Measurements from ENCODE around the gene POLN.
A peak's percentile ranks its signal among the peaks of the same experiment; 100 is the strongest.

Gene POLN

DNA sequence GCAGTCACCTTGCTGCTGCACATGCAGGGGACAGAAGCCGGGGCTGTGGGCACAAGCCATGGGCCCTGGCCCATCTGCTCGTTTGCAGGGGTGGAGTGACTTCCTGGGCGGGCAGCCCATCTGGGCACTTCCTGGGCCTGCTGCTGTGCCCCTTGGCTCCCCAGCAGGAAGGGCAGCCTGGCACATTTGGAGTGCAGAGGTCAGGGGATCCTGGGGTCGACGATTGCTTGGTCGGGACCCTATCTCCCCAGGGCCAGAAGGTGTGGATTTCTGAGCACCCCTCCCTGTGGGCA is 30.9 kb upstream of the POLN start:
- Histone ChIP-seq H3K9me2 (replicated peaks; ENCODE audit: low read depth, low read length) (no peaks in the 10 kb centered on the region), H3K9ac (ENCODE audit: low read depth, low read length, poor library complexity, severe bottlenecking) (peak overlapping the region; percentile 37), H3K79me2 (ENCODE audit: insufficient read depth, low read length) (no peaks in the 10 kb centered on the region), H3K4me2 (ENCODE audit: low read depth, low read length, poor library complexity, severe bottlenecking) (peak overlapping the region; percentile 48), H3K27me3 (ENCODE audit: insufficient read depth, low read length, poor library complexity, severe bottlenecking) (no peaks in the 10 kb centered on the region), H3K36me3 (ENCODE audit: insufficient read depth, low read length) (no peaks in the 10 kb centered on the region), H3K4me3 (ENCODE audit: low read length, poor library complexity, severe bottlenecking) (no peak overlapping the region), H4K20me1 (ENCODE audit: insufficient read depth, low read length, poor library complexity, severe bottlenecking) (no peaks in the 10 kb centered on the region), H3F3A (ENCODE audit: low read depth) (no peaks in the 10 kb centered on the region), H3K9me3 (ENCODE audit: insufficient read depth, low read depth, low read length) (no peaks in the 10 kb centered on the region), H2AFZ (ENCODE audit: low read length) (no peak overlapping the region; the same call in 1 of the 2 replicates), H3K4me1 (ENCODE audit: insufficient read depth, low read length, poor library complexity, severe bottlenecking) (peaks cover 16% of the 10 kb centered on the region)
- no peak for TF ChIP-seq CTCF (conservative IDR thresholded peaks at IDR 0.05; ENCODE audit: low read length)
- TF ChIP-seq EZH2phosphoT487 (IDR thresholded peaks at IDR 0.05; ENCODE audit: borderline replicate concordance), result no peak

- no peak overlapping the region for H3K4me3 ChIP-seq (ENCODE audit: low read length, poor library complexity, severe bottlenecking)
- H3F3A ChIP-seq (ENCODE audit: low read depth), result no peaks in the 10 kb centered on the region
- no peak overlapping the region for H2AFZ ChIP-seq (ENCODE audit: low read length)
- H3K79me2 ChIP-seq (ENCODE audit: insufficient read depth, low read length), result no peaks in the 10 kb centered on the region
- peaks cover 16% of the 10 kb centered on the region for H3K4me1 ChIP-seq (ENCODE audit: insufficient read depth, low read length, poor library complexity, severe bottlenecking)
- H3K27me3 ChIP-seq (ENCODE audit: insufficient read depth, low read length, poor library complexity, severe bottlenecking), result no peaks in the 10 kb centered on the region
- no peak for TF ChIP-seq EZH2phosphoT487 (IDR thresholded peaks at IDR 0.05; ENCODE audit: borderline replicate concordance)
- no peak for TF ChIP-seq CTCF (conservative IDR thresholded peaks at IDR 0.05; ENCODE audit: low read length)
- H3K9me2 ChIP-seq (replicated peaks; ENCODE audit: low read depth, low read length), result no peaks in the 10 kb centered on the region
- H3K4me2 ChIP-seq (ENCODE audit: low read depth, low read length, poor library complexity, severe bottlenecking), result peak overlapping the region; percentile 48
- no peaks in the 10 kb centered on the region for H4K20me1 ChIP-seq (ENCODE audit: insufficient read depth, low read length, poor library complexity, severe bottlenecking)
- H3K9me3 ChIP-seq (ENCODE audit: insufficient read depth, low read depth, low read length), result no peaks in the 10 kb centered on the region
- no peaks in the 10 kb centered on the region for H3K36me3 ChIP-seq (ENCODE audit: insufficient read depth, low read length)
- H3K9ac ChIP-seq (ENCODE audit: low read depth, low read length, poor library complexity, severe bottlenecking), result peak overlapping the region; percentile 37
Observed at GRCh38 chr4:2272026-2272827, 30.3 kb upstream of the POLN start.

GRCh38 chr4:2271279-2272025 is 29.5 kb upstream of the POLN start:
- Histone ChIP-seq H3K79me2 (ENCODE audit: insufficient read depth, low read length) (no peaks in the 10 kb centered on the region), H4K20me1 (ENCODE audit: insufficient read depth, low read length, poor library complexity, severe bottlenecking) (no peaks in the 10 kb centered on the region), H3F3A (ENCODE audit: low read depth) (no peaks in the 10 kb centered on the region), H3K27me3 (ENCODE audit: insufficient read depth, low read length, poor library complexity, severe bottlenecking) (no peaks in the 10 kb centered on the region), H3K36me3 (ENCODE audit: insufficient read depth, low read length) (no peaks in the 10 kb centered on the region), H3K4me2 (ENCODE audit: low read depth, low read length, poor library complexity, severe bottlenecking) (no peak overlapping the region), H3K9me3 (ENCODE audit: insufficient read depth, low read depth, low read length) (no peaks in the 10 kb centered on the region), H3K4me1 (ENCODE audit: insufficient read depth, low read length, poor library complexity, severe bottlenecking) (peaks cover 16% of the 10 kb centered on the region), H3K4me3 (ENCODE audit: low read length, poor library complexity, severe bottlenecking) (no peak overlapping the region), H3K9me2 (replicated peaks; ENCODE audit: low read depth, low read length) (no peaks in the 10 kb centered on the region), H3K9ac (ENCODE audit: low read depth, low read length, poor library complexity, severe bottlenecking) (no peak overlapping the region), H2AFZ (ENCODE audit: low read length) (no peak overlapping the region)
- TF ChIP-seq CTCF (conservative IDR thresholded peaks at IDR 0.05; ENCODE audit: low read length) (no peak), EZH2phosphoT487 (IDR thresholded peaks at IDR 0.05; ENCODE audit: borderline replicate concordance) (no peak)

All from Loucy (cell line).